IMR-90 (cell line): ENCODE results near the gene LRRC42.

Experiments
- CEBPB ChIP-seq: IDR thresholded peaks from 2 replicates; pipeline ENCODE4 v1.6.1; 2012; ENCODE audit warnings: low read depth, low read length, improper control_type of control experiment
- CHD1 ChIP-seq: IDR thresholded peaks from 2 replicates; pipeline ENCODE4 v1.6.1; 2012; ENCODE audit warnings: low read depth, low read length, improper control_type of control experiment
- CTCF ChIP-seq: conservative IDR thresholded peaks from 2 replicates; pipeline ENCODE4 v1.5.1; 2012; ENCODE audit warnings: mild to moderate bottlenecking, low read depth, low read length, improper control_type of control experiment
- MAFK ChIP-seq: IDR thresholded peaks from 2 replicates; pipeline ENCODE4 v1.6.1; 2012; ENCODE audit warnings: low read depth, low read length, improper control_type of control experiment
- MAZ ChIP-seq: IDR thresholded peaks from 2 replicates; pipeline ENCODE4 v1.6.1; 2012; ENCODE audit warnings: low read depth, mild to moderate bottlenecking, low read length, improper control_type of control experiment, moderate library complexity, borderline replicate concordance
- MXI1 ChIP-seq: IDR thresholded peaks from 2 replicates; pipeline ENCODE4 v1.6.1; 2012; ENCODE audit warnings: low read depth, mild to moderate bottlenecking, low read length, moderate library complexity, borderline replicate concordance
- POLR2A ChIP-seq: IDR thresholded peaks from 2 replicates; pipeline ENCODE4 v1.6.1; 2012; ENCODE audit warnings: mild to moderate bottlenecking, low read depth, low read length
- RAD21 ChIP-seq: IDR thresholded peaks from 2 replicates; pipeline ENCODE4 v1.6.1; 2012; ENCODE audit warnings: low read length, improper control_type of control experiment
- RCOR1 ChIP-seq: IDR thresholded peaks from 2 replicates; pipeline ENCODE4 v1.6.1; 2012; ENCODE audit warnings: mild to moderate bottlenecking, low read length, improper control_type of control experiment; ENCODE audit not compliant: insufficient replicate concordance
- RFX5 ChIP-seq: IDR thresholded peaks from 2 replicates; pipeline ENCODE4 v1.8.0; 2012; ENCODE audit warnings: low read depth, mild to moderate bottlenecking, low read length, moderate library complexity
- SMC3 ChIP-seq: fragments of 150-350 bp; IDR thresholded peaks from 2 replicates; pipeline ENCODE4 v1.6.1; 2016; ENCODE audit warnings: low read depth, mild to moderate bottlenecking, antibody characterized with exemption, low read length, moderate library complexity
- USF2 ChIP-seq: fragments of 150-350 bp; IDR thresholded peaks from 2 replicates; pipeline ENCODE4 v1.6.1; 2017; ENCODE audit warnings: mild to moderate bottlenecking, antibody characterized with exemption, low read length, low read depth

DNA sequence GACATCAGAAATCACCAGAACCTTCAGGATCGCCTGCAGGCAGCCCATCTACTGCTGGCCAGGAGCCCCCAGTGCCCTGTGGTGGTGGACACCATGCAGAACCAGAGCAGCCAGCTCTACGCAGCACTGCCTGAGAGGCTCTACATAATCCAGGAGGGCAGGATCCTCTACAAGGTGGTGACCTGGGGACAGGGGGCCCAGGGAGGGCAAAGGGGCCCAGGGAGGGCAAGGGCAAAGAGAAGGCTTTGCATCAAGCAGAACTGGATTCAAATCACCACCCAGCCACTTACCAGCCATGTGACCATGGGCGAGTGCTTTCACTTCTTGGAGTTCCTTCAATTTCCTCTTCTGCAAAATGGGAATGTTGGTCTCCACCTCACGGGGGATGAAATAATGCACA is 40.0 kb upstream of the LRRC42 start:
- TF ChIP-seq SMC3: no peak
- no peak for TF ChIP-seq POLR2A
- no peak for TF ChIP-seq CHD1
- TF ChIP-seq CTCF: no peak
- no peak for TF ChIP-seq RAD21
- TF ChIP-seq MXI1: no peak
- no peak for TF ChIP-seq USF2
- no peak for TF ChIP-seq CEBPB
- no peak for TF ChIP-seq MAZ
- TF ChIP-seq RFX5: no peak
- no peak for TF ChIP-seq MAFK
- TF ChIP-seq RCOR1: no peak
